A549 (cell line): Measurements from ENCODE around the gene ABHD11. TPM values are rescaled to one million over a fixed set of nuclear protein-coding genes. Genes with fewer than 3 reads are reported as not detected.

Experiments used
- ATAC-seq, 2 experiments: fragments of 200-7000 bp in 1 of 2; fragments of >200 bp in 1 of 2; cut with Nextera tagmentation in 1 of 2; cut with Tn5 transposase in 1 of 2; 3 replicates each; pipeline versions ENCODE4 v1.8.0 to v1.9.1; 2018 to 2020; ENCODE audit warnings: mild to moderate bottlenecking in 1 of 2, moderate library complexity in 1 of 2
- CTCF ChIA-PET: fragments of 300-600 bp; sonication (Branson Sonifier 250); formaldehyde crosslinking; extraction: SDS; loops from one replicate; lab custom pipeline; 2021; ENCODE audit warnings: antibody characterized with exemption, inconsistent platforms; lab: Yijun Ruan, JAX
- POLR2A ChIA-PET: fragments of 350-600 bp; formaldehyde crosslinking; extraction: SDS; loops from one replicate; lab custom pipeline; 2021; ENCODE audit warnings: antibody characterized with exemption, inconsistent platforms; lab: Yijun Ruan, JAX
- DNase-seq, 2 experiments: peaks; one replicate each; pipeline versions ENCODE4 v3.0.0 to v3.0.0-alpha.2; 2011 to 2016; ENCODE audit warnings: low read depth in 1 of 2, low spot score in 1 of 2
- FAIRE-seq: peaks from 2 replicates; lab custom pipeline; 2011; peaks lifted over from hg19 to GRCh38; lab: Jason Lieb, UNC
- H3K27ac ChIP-seq, 2 experiments: fragments of >200 bp; sonication (Bioruptor Twin); formaldehyde crosslinking; 3 replicates each; pipeline ENCODE4 v1.5.1; 2016 to 2017
- H3K4me1 ChIP-seq: fragments of >200 bp; sonication (Bioruptor Twin); formaldehyde crosslinking; 3 replicates; pipeline ENCODE4 v1.6.1; 2016
- H3K4me2 ChIP-seq: fragments of >200 bp; sonication (Bioruptor Twin); formaldehyde crosslinking; 3 replicates; pipeline ENCODE4 v1.6.1; 2016
- H3K4me3 ChIP-seq: fragments of >200 bp; sonication (Bioruptor Twin); formaldehyde crosslinking; 3 replicates; pipeline ENCODE4 v1.5.1; 2016
- H3K9me3 ChIP-seq: fragments of >200 bp; sonication (Bioruptor Twin); formaldehyde crosslinking; 3 replicates; pipeline ENCODE4 v1.6.1; 2016
- BCL3 ChIP-seq: fragments of >200 bp; sonication (Bioruptor Twin); formaldehyde crosslinking; IDR thresholded peaks from 3 replicates; pipeline ENCODE4 v1.6.1; 2016
- CEBPB ChIP-seq, 2 experiments: fragments of >200 bp in 1 of 2; sonication (Bioruptor Twin) in 1 of 2; formaldehyde crosslinking in 1 of 2; IDR thresholded peaks; 2 replicates each; pipeline ENCODE4 v1.6.1; 2012 to 2016
- CTCF ChIP-seq: fragments of >200 bp; sonication (Bioruptor Twin); formaldehyde crosslinking; IDR thresholded peaks from 3 replicates; pipeline ENCODE4 v1.5.1; 2016
- EHF ChIP-seq: fragments of 250-450 bp; sonication (Bioruptor Pico); IDR thresholded peaks from 2 replicates; pipeline ENCODE4 v1.5.0; 2020; ENCODE audit warnings: mild to moderate bottlenecking
- ELK1 ChIP-seq: fragments of 150-350 bp; IDR thresholded peaks from 2 replicates; pipeline ENCODE4 v1.6.1; 2014; ENCODE audit warnings: low read depth, mild to moderate bottlenecking, low read length
- FOSB ChIP-seq: fragments of 250-450 bp; sonication (Bioruptor Pico); IDR thresholded peaks from 2 replicates; pipeline ENCODE4 v1.5.0; 2020; ENCODE audit warnings: mild to moderate bottlenecking, moderate library complexity
- GATA3 ChIP-seq: IDR thresholded peaks from 2 replicates; pipeline ENCODE4 v1.6.1; 2012; ENCODE audit warnings: borderline replicate concordance
- HMGXB4 ChIP-seq: fragments of 250-450 bp; sonication (Bioruptor Pico); IDR thresholded peaks from 2 replicates; pipeline ENCODE4 v1.5.0; 2021; ENCODE audit warnings: mild to moderate bottlenecking, moderate library complexity, borderline replicate concordance
- HOXB5 ChIP-seq: fragments of 250-450 bp; sonication (Bioruptor Pico); IDR thresholded peaks from 2 replicates; pipeline ENCODE4 v1.5.0; 2020; ENCODE audit warnings: mild to moderate bottlenecking, moderate library complexity
- JUNB ChIP-seq: fragments of >200 bp; sonication (Bioruptor Twin); formaldehyde crosslinking; IDR thresholded peaks from 2 replicates; pipeline ENCODE4 v1.6.1; 2016
- NPAS2 ChIP-seq: fragments of 250-450 bp; sonication (Bioruptor Pico); IDR thresholded peaks from 2 replicates; pipeline ENCODE4 v1.8.0; 2022; ENCODE audit warnings: mild to moderate bottlenecking, moderate library complexity, borderline replicate concordance
- POLR2A ChIP-seq: IDR thresholded peaks from 2 replicates; pipeline ENCODE4 v1.6.1; 2012; ENCODE audit warnings: mild to moderate bottlenecking, low read length
- POLR2AphosphoS2 ChIP-seq: conservative IDR thresholded peaks from 2 replicates; pipeline ENCODE4 v1.6.1; 2012; ENCODE audit warnings: low read length, improper control_type of control experiment, inconsistent platforms
- SMC3 ChIP-seq: fragments of >200 bp; sonication (Bioruptor Twin); formaldehyde crosslinking; IDR thresholded peaks from 3 replicates; pipeline ENCODE4 v1.6.1; 2018; ENCODE audit warnings: inconsistent platforms
- USF2 ChIP-seq: fragments of 450-650 bp; IDR thresholded peaks from 2 replicates; pipeline ENCODE4 v1.6.1; 2014; ENCODE audit warnings: antibody characterized with exemption
- WGBS: methylation state at CpG from one replicate; pipeline ENCODE4 v1.1.6; 2017; ENCODE audit errors: missing lambda C conversion rate; 5-methylcytosine and 5-hydroxymethylcytosine counted together
- polyA plus RNA-seq, 4 experiments: library from polyadenylated mRNA; depleted of rRNA in 3 of 4; stranded (reverse); fragments of >200 nt; fragmentation: RNase III in 1 of 4; extraction: RNeasy Plus Mini Kit Qiagen cat#74134 plus additional on column Dnase treatment in 1 of 4; gene quantifications; 2 replicates in 3 of 4; 3 replicates in 1 of 4; pipeline ENCODE4 v1.2.3, GENCODE V29; 2011 to 2017

Gene ABHD11
- polyA plus RNA-seq, 2 of the 4 experiments (the other 2 are of a cell fraction) = 8.1 to 15.1 TPM

GRCh38 chr7:73766556-73767229 lies 28.1 kb upstream of the ABHD11 start (continued):
- TF ChIP-seq SMC3 (no peak), JUNB (no peak), ELK1 (no peak)

GRCh38 chr7:73762659-73762999 lies 24.0 kb upstream of the ABHD11 start:
- 87% methylated on average over 1 of the region's 1 CpG for WGBS
- Histone ChIP-seq H3K27ac (0 out of 6 replicates have a peak overlapping the region, but pooled peaks of 1 of the 2 experiments have one; percentile 6), H3K9me3 (no peaks in the 10 kb centered on the region), H3K4me2 (no peak overlapping the region), H3K4me1 (peaks cover 10% of the 10 kb centered on the region), H3K4me3 (no peak overlapping the region)
- TF ChIP-seq FOSB (CRISPR knock-in tag) (no peak), BCL3 (no peak), EHF (CRISPR knock-in tag) (no peak), POLR2AphosphoS2 (no peak)
- ATAC-seq (no peak), DNase-seq (no peak), FAIRE-seq (no peak)
- POLR2A ChIA-PET = no interaction called here
- CTCF ChIA-PET = no interaction called here

- peaks cover 10% of the 10 kb centered on the region for H3K4me1 ChIP-seq
- H3K27ac ChIP-seq = 0 out of 6 replicates have a peak overlapping the region, but pooled peaks of 1 of the 2 experiments have one; percentile 6
- FAIRE-seq (no peak), DNase-seq (no peak), ATAC-seq (peak; percentile 76)
- 65% methylated on average over 8 of the region's 8 CpGs for WGBS
- no peak overlapping the region for H3K4me3 ChIP-seq
- no peak for TF ChIP-seq CEBPB (IDR thresholded peaks at IDR 0.05)
- TF ChIP-seq HMGXB4 (CRISPR knock-in tag) = no peak
- TF ChIP-seq USF2 = no peak
- TF ChIP-seq GATA3 = no peak
- TF ChIP-seq HOXB5 = no peak
- no peak for TF ChIP-seq NPAS2 (CRISPR knock-in tag)
- TF ChIP-seq POLR2A = no peak
- no peak for TF ChIP-seq CTCF
- ChIA-PET CTCF (no interaction called here), POLR2A (no interaction called here)
- peak overlapping the region; percentile 31; the same call in 2 of the 3 replicates for H3K4me2 ChIP-seq
- H3K9me3 ChIP-seq = no peaks in the 10 kb centered on the region
These were observed 23.5 kb upstream of the ABHD11 start for GRCh38 chr7:73761854-73762658.
